CD4-positive, alpha-beta T cell treated with Interleukin-15 for 4 hours (primary cell): ENCODE results near the gene NKD1.
A peak's percentile ranks its signal among the peaks of the same experiment; 100 is the strongest.

ENCODE experiments used
- DNase-seq: peaks from one replicate; pipeline ENCODE4 v3.0.0-alpha.2; 2020; ENCODE audit warnings: low spot score

NKD1 gene

GRCh38 chr16:50613964-50614474 is 65.8 kb downstream of the NKD1 start:
- no peak for DNase-seq

- DNase-seq: no peak
Measured at GRCh38 chr16:50614955-50615724, 66.9 kb downstream of the NKD1 start.

- no peak for DNase-seq
Measured at GRCh38 chr16:50615891-50616290, 67.7 kb downstream of the NKD1 start.

- no peak for DNase-seq
Measured at GRCh38 chr16:50616386-50616785, 68.2 kb downstream of the NKD1 start.

- no peak for DNase-seq
Measured at GRCh38 chr16:50616883-50617645, 68.9 kb downstream of the NKD1 start.

- no peak for DNase-seq
Measured at GRCh38 chr16:50617646-50618184, 69.5 kb downstream of the NKD1 start.

GRCh38 chr16:50618238-50618918 is 70.2 kb downstream of the NKD1 start:
- DNase-seq: no peak

- no peak for DNase-seq
Measured at GRCh38 chr16:50619702-50620491, 71.7 kb downstream of the NKD1 start.

- DNase-seq: no peak
Measured at GRCh38 chr16:50620646-50621451, 72.7 kb downstream of the NKD1 start.

GRCh38 chr16:50621452-50621792 is 73.2 kb downstream of the NKD1 start:
- DNase-seq: no peak

- no peak for DNase-seq
Measured at GRCh38 chr16:50622029-50622428, 73.8 kb downstream of the NKD1 start.

GRCh38 chr16:50622643-50623369 is 74.6 kb downstream of the NKD1 start:
- DNase-seq: no peak

GRCh38 chr16:50624449-50624970 is 76.3 kb downstream of the NKD1 start:
- no peak for DNase-seq

GRCh38 chr16:50625374-50625773 is 77.2 kb downstream of the NKD1 start:
- no peak for DNase-seq

- DNase-seq: no peak
Measured at GRCh38 chr16:50626868-50627267, 78.7 kb downstream of the NKD1 start.

GRCh38 chr16:50627419-50627818 is 79.2 kb downstream of the NKD1 start:
- DNase-seq: peak; percentile 41

- no peak for DNase-seq
Measured at GRCh38 chr16:50628156-50628802, 80.1 kb downstream of the NKD1 start.

GRCh38 chr16:50629334-50629733 is 81.1 kb downstream of the NKD1 start:
- DNase-seq: no peak

GRCh38 chr16:50630394-50631020 is 82.3 kb downstream of the NKD1 start:
- DNase-seq: no peak
